Kidney (tissue), 14 donors: ENCODE data around the gene RNASEH2A. TPM values are rescaled to one million over a fixed set of nuclear protein-coding genes. Genes with fewer than 3 reads are reported as not detected.
A peak's percentile ranks its signal among the peaks of the same experiment; 100 is the strongest.

Experiments used
- DNase-seq, 5 donors: peaks; one replicate each; pipeline ENCODE4 v3.0.0-alpha.2; 2013 to 2020
- FAIRE-seq: peaks from 2 replicates; lab custom pipeline; 2012; peaks lifted over from hg19 to GRCh38; lab: Jason Lieb, UNC
- H3K27ac ChIP-seq, 2 donors: one replicate each; pipeline ENCODE4 v1.7.0; 2013; ENCODE audit warnings: low read depth in 2 of 2, low read length in 2 of 2, inconsistent platforms in 1 of 2
- H3K27me3 ChIP-seq: one replicate; pipeline ENCODE4 v1.7.1; 2013; ENCODE audit warnings: low read length, inconsistent platforms; ENCODE audit not compliant: control insufficient read depth, insufficient read depth
- H3K36me3 ChIP-seq, 3 donors: one replicate each; pipeline versions ENCODE4 v1.7.0 to v1.7.1; 2013; ENCODE audit warnings: low read length in 3 of 3, control low read depth in 1 of 3, inconsistent platforms in 1 of 3; ENCODE audit not compliant: insufficient read depth in 3 of 3, control insufficient read depth in 2 of 3
- H3K4me1 ChIP-seq, 3 donors: one replicate each; pipeline versions ENCODE4 v1.7.0 to v1.7.1; 2013; ENCODE audit warnings: low read length in 3 of 3, inconsistent platforms in 1 of 3, low read depth in 1 of 3; ENCODE audit not compliant: control insufficient read depth in 2 of 3, insufficient read depth in 2 of 3
- H3K4me3 ChIP-seq, 3 donors: one replicate each; pipeline versions ENCODE4 v1.7.0 to v1.8.1; 2013; ENCODE audit warnings: low read length in 3 of 3, control low read depth in 1 of 3, inconsistent platforms in 1 of 3
- H3K9ac ChIP-seq, 3 donors: one replicate each; pipeline versions ENCODE4 v1.7.0 to v1.7.1; 2013; ENCODE audit warnings: low read length in 3 of 3, control low read depth in 1 of 3, inconsistent platforms in 1 of 3
- H3K9me3 ChIP-seq, 3 donors: one replicate each; pipeline versions ENCODE4 v1.7.0 to v1.7.1; 2013; ENCODE audit warnings: low read length in 3 of 3, control low read depth in 1 of 3, inconsistent platforms in 1 of 3; ENCODE audit not compliant: control insufficient read depth in 2 of 3, insufficient read depth in 1 of 3
- CTCF ChIP-seq: IDR thresholded peaks from 3 replicates; pipeline ENCODE4 v1.5.1; 2012; ENCODE audit warnings: mild to moderate bottlenecking, moderate library complexity, borderline replicate concordance; ENCODE audit not compliant: insufficient read depth; ENCODE audit errors: extremely low read depth
- intact Hi-C: fragments of 100-400 bp; cut with DNase I; formaldehyde crosslinking; loops from one replicate; pipeline ENCODE4 v1.11.1; 2022
- polyA plus RNA-seq: library from polyadenylated mRNA; stranded (reverse); fragments of 350-450 nt; fragmentation: Illumina TruSeq; extraction: RNeasy Lipid Tissue Mini Kit (QIAGEN cat#74804); gene quantifications from one replicate; pipeline ENCODE4 v1.2.3, GENCODE V29; 2014; ENCODE audit warnings: low read depth, low replicate concordance; ENCODE audit not compliant: insufficient read depth
- total RNA-seq: library from RNA; stranded (reverse); fragmentation: NEBNext Ultra II Directional; extraction: Animal tissue kit (Norgen Biotek cat#: 25700); gene quantifications from one replicate; pipeline ENCODE4 v1.2.1, GENCODE V29; 2021
- donor health status: control.
- donor health status: control.
- donor health status: control.
- donor health status: control.
- donor health status: control.
- donor health status: DM: yes; HTN: yes; CAD: no.
- donor health status: Normal renal cell carcinoma (clear cell type).

RNASEH2A gene
- total and polyA plus RNA-seq, 2 donors from 2014 or later, result 1.3 to 7.9 TPM

DNA sequence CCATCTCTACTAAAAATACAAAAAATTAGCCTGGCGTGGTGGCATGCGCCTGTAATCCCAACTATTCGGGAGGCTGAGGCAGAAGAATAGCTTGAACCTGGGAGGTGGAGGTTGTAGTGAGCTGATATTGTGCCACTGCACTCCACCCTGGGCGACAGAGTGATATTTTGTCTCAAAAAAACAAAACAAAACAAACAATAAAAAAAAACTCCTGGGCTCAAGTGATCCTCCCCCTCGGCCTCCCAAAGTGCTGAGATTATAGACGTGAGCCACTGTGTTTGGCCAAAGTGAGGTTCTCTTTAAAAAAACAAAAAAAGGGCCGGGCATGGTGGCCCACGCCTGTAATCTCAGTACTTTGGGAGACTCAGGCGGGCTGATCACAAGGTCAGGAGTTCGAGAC lies 18.9 kb upstream of the RNASEH2A start:
- TF ChIP-seq CTCF, result no peak
- no peaks in the 10 kb centered on the region for H3K9me3 ChIP-seq
- H3K4me1 ChIP-seq, result peaks cover 6 to 52% (median 38%) of the 10 kb centered on the region in 3 donors
- DNase-seq (no peak), FAIRE-seq (no peak)
- intact Hi-C loops, result no loop called here
- peak overlapping the region; percentile 96 to 98 for H3K27ac ChIP-seq
- H3K36me3 ChIP-seq, result no peaks in the 10 kb centered on the region
- H3K4me3 ChIP-seq, result no peak overlapping the region
- H3K27me3 ChIP-seq, result no peaks in the 10 kb centered on the region
- H3K9ac ChIP-seq, result no peak overlapping the region

DNA sequence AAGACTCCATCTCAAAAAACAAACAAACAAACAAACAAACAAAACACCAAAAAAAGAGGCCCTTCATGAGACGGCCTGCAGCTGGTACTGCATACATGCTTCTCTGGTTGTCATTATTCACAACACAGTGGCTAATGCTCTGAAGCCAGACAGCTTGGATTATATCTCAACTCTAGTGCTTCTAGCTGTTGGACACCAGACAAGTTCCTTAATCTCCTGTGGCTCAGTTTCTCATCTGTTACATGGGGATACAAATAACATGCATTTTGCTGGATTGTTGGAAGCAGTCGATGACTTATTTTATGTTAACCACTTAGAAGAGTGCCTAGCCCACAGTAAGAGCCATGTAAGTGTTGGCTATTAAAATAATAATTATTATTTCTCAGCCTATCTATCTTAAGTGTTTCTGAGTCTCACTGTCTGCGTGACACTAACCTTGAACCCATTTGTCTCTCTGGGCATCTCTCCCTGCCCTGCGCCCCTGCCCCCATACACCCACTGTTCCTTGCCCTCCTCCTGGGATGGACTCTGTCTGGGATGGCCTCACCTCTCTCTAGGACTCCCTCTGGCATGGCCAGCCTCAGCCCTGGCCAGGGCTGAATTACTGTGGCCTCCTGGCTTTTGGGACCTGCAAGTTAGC lies 18.2 kb upstream of the RNASEH2A start:
- Histone ChIP-seq H3K27me3 (no peaks in the 10 kb centered on the region), H3K4me3 (peak overlapping the region in 1 of 3 donors; percentile 97), H3K4me1 (peaks cover 6 to 52% (median 38%) of the 10 kb centered on the region in 3 donors), H3K36me3 (no peaks in the 10 kb centered on the region), H3K9ac (peak overlapping the region in 1 of 3 donors; percentile 70), H3K9me3 (no peaks in the 10 kb centered on the region), H3K27ac (peak overlapping the region; percentile 100)
- DNase-seq (peak in 1 of 5 donors; percentile 78), FAIRE-seq (no peak)
- no peak for TF ChIP-seq CTCF
- intact Hi-C loops, result no loop called here

- Histone ChIP-seq H3K9ac (peak overlapping the region in 2 of 3 donors; percentile 41 to 70), H3K27ac (peak overlapping the region; percentile 100), H3K4me1 (peaks cover 6 to 48% (median 36%) of the 10 kb centered on the region in 3 donors), H3K27me3 (no peaks in the 10 kb centered on the region), H3K4me3 (peak overlapping the region; percentile 1 to 97 (median 61)), H3K36me3 (no peaks in the 10 kb centered on the region), H3K9me3 (no peaks in the 10 kb centered on the region)
- peak; percentile 66 to 94 (median 90) for DNase-seq
- intact Hi-C loops, result no loop called here
- no peak for TF ChIP-seq CTCF
- no peak for FAIRE-seq
Observed at GRCh38 chr19:12788682-12789097, 17.7 kb upstream of the RNASEH2A start.
